IPS DF 19.7 (cell line): Measurements from ENCODE around the gene KIF25.

ENCODE experiments used
- DNase-seq: peaks from one replicate; pipeline ENCODE4 v3.0.0-alpha.2; 2013; ENCODE audit warnings: low read depth, low spot score

The KIF25 gene

GRCh38 chr6:168088161-168089053, 90.9 kb downstream of the KIF25 start:
- DNase-seq: no peak

- DNase-seq: no peak
These were observed 92.0 kb downstream of the KIF25 start for GRCh38 chr6:168089186-168090063.

DNA sequence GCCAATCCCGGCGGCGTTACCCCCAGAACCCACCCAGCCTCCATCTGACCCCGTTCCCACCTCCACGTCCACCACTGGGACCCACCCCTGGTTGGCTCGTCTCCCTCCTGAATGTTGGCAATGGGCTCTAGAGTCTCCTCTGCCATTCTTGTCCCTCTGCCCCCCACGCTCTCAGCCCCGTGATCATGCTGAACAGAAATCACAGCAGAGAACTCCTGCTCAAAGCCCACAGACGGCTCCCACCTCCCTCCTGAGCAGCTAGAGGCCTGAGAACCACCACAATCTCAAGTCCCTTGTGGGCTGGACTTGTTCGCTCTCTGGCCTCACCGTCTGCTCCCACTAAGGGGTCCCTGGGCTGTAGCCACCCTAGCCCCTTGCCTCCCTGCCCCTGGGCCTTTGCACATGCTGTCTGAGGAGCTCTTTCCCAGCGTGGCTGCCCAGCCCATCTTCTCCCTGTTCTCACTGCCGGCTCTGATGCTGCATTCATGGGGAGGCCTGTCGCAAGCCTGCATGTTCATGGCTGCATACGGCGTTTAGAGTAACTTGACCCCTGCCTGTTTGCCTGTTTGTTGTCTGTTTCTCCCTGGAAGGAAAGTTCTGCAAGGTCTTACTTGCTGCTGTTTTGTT, 92.7 kb downstream of the KIF25 start:
- no peak for DNase-seq

- no peak for DNase-seq
These were observed 93.2 kb downstream of the KIF25 start for GRCh38 chr6:168090706-168091105.

DNA sequence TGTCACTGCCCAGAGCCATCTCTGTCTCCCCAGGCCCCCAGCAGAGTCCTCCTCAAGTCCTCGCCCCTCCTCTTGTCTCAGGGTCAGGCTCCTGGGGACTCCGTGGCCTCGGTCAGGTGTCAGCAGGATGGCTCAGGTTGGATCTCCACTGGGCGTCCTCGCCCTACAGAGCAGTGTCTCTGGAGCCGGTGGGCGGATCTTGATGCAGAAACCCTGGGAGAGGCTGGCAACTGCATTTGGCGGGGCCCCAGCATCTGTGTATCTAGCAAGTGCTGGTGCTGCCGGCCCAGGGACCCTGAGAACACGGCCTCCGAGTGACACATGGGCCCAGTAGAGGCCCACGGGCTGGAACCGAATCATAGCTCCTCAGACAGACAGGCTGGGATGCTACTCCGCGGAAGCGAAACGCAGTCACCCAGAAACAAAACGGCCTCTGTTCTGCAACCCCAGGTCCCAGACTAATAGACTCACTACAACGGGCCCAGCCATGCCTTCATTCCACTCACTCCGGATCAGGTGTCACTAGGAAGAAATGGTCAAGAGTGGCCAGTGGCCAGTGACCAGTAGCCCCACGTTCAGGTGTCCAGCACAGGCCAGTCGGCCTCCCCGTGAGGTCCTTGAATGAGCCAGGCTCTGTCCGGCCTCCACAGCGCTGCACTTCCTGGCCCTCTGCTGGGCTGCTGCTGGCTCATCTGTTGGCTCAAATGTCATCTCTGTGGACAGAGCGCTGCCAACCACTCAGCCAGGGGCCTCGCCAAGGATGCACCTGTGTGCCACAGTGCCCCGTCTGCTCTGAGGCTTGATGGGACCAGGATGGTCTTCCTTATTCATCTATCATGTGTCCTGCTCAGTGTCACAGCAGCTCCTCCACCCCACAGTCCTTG, 94.2 kb downstream of the KIF25 start:
- no peak for DNase-seq

GRCh38 chr6:168092541-168092940, 95.1 kb downstream of the KIF25 start:
- DNase-seq: no peak

- DNase-seq: no peak
These were observed 95.6 kb downstream of the KIF25 start for GRCh38 chr6:168093071-168093505.

DNA sequence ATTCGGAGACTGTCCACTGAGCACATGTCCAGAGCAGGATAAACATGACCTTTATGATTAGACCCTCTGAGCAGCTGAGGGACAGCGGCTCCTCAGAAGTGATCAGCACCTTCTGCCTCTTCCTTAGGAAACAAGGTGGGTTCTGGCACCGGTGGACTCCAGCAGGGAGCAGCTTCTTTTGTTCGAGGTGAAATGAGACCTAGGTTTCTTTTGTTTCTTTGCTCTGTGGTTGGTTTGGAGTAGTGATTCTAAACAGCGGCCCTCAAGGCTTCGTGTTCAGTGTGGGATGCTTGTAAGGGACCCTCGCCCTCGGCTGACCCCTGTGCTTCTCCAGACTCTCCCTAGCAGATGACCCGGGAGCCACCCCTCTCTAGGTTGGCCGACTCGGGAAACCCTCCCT, 96.2 kb downstream of the KIF25 start:
- DNase-seq: no peak
